SK-N-SH treated with all-trans-retinoic acid at 6 μM for 48 hours (cell line): ENCODE measurements around the gene DENND4B.

Source experiments
- ATAC-seq: fragments of 200-7000 bp; cut with Tn5 transposase; 3 replicates; pipeline ENCODE4 v1.9.1; 2020; ENCODE audit warnings: mild to moderate bottlenecking, moderate library complexity
- ARNTL ChIP-seq: fragments of 450-650 bp; formaldehyde crosslinking; IDR thresholded peaks from 2 replicates; pipeline ENCODE4 v1.5.0; 2020; ENCODE audit warnings: low read depth, mild to moderate bottlenecking, moderate library complexity, borderline replicate concordance
- BACH2 ChIP-seq: fragments of 250-450 bp; sonication (Bioruptor Pico); IDR thresholded peaks from 2 replicates; pipeline ENCODE4 v1.9.0; 2021; ENCODE audit warnings: mild to moderate bottlenecking, borderline replicate concordance
- CSDC2 ChIP-seq: fragments of 250-450 bp; sonication (Bioruptor Pico); IDR thresholded peaks from 2 replicates; pipeline ENCODE4 v1.5.0; 2020; ENCODE audit warnings: mild to moderate bottlenecking, moderate library complexity
- CSRNP3 ChIP-seq: fragments of 250-450 bp; sonication (Bioruptor Pico); IDR thresholded peaks from 2 replicates; pipeline ENCODE4 v1.5.1; 2021; ENCODE audit warnings: mild to moderate bottlenecking, moderate library complexity
- ESRRG ChIP-seq: fragments of 250-450 bp; sonication (Bioruptor Pico); IDR thresholded peaks from 2 replicates; pipeline ENCODE4 v1.6.1; 2021; ENCODE audit warnings: mild to moderate bottlenecking
- ISL1 ChIP-seq: fragments of 250-450 bp; sonication (Bioruptor Pico); IDR thresholded peaks from 2 replicates; pipeline ENCODE4 v2.1.2; 2022; ENCODE audit warnings: mild to moderate bottlenecking, moderate library complexity
- OSR1 ChIP-seq: fragments of 250-450 bp; sonication (Bioruptor Pico); IDR thresholded peaks from 2 replicates; pipeline ENCODE4 v1.8.0; 2022; ENCODE audit warnings: moderate library complexity, mild to moderate bottlenecking, inconsistent platforms
- PATZ1 ChIP-seq: fragments of 250-450 bp; sonication (Bioruptor Pico); IDR thresholded peaks from 2 replicates; pipeline ENCODE4 v1.8.0; 2020; ENCODE audit warnings: mild to moderate bottlenecking, moderate library complexity, borderline replicate concordance
- POU6F1 ChIP-seq: fragments of 250-450 bp; sonication (Bioruptor Pico); IDR thresholded peaks from 2 replicates; pipeline ENCODE4 v1.8.0; 2021; ENCODE audit warnings: low read depth, mild to moderate bottlenecking, moderate library complexity, borderline replicate concordance
- RARB ChIP-seq: fragments of 250-450 bp; sonication (Bioruptor Pico); IDR thresholded peaks from 2 replicates; pipeline ENCODE4 v1.8.0; 2021; ENCODE audit warnings: mild to moderate bottlenecking, moderate library complexity
- SNAI2 ChIP-seq: fragments of 250-450 bp; sonication (Bioruptor Pico); IDR thresholded peaks from 2 replicates; pipeline ENCODE4 v1.5.0; 2020; ENCODE audit warnings: mild to moderate bottlenecking, moderate library complexity
- TCF4 ChIP-seq: fragments of 250-450 bp; sonication (Bioruptor Pico); IDR thresholded peaks from 2 replicates; pipeline ENCODE4 v1.8.0; 2021; ENCODE audit warnings: mild to moderate bottlenecking, moderate library complexity, borderline replicate concordance
- TSHZ2 ChIP-seq: fragments of 250-450 bp; sonication (Bioruptor Pico); IDR thresholded peaks from 2 replicates; pipeline ENCODE4 v1.5.0; 2020; ENCODE audit warnings: mild to moderate bottlenecking, moderate library complexity
- ZC3H10 ChIP-seq: fragments of 250-450 bp; sonication (Bioruptor Pico); IDR thresholded peaks from 2 replicates; pipeline ENCODE4 v1.5.1; 2021; ENCODE audit warnings: mild to moderate bottlenecking, moderate library complexity
- ZFP3 ChIP-seq: fragments of 250-450 bp; sonication (Bioruptor Pico); IDR thresholded peaks from 2 replicates; pipeline ENCODE4 v1.5.0; 2020; ENCODE audit warnings: mild to moderate bottlenecking, moderate library complexity
- ZFP30 ChIP-seq: fragments of 450-650 bp; formaldehyde crosslinking; IDR thresholded peaks from 2 replicates; pipeline ENCODE4 v1.5.0; 2022; ENCODE audit warnings: mild to moderate bottlenecking, moderate library complexity
- ZNF565 ChIP-seq: fragments of 450-650 bp; formaldehyde crosslinking; conservative IDR thresholded peaks from 2 replicates; pipeline ENCODE4 v1.5.0; 2020; ENCODE audit warnings: low read depth, mild to moderate bottlenecking, moderate library complexity
- ZNF70 ChIP-seq: fragments of 450-650 bp; formaldehyde crosslinking; IDR thresholded peaks from 2 replicates; pipeline ENCODE4 v1.5.0; 2020; ENCODE audit warnings: mild to moderate bottlenecking, moderate library complexity
- ZNF8 ChIP-seq: fragments of 450-650 bp; formaldehyde crosslinking; IDR thresholded peaks from 2 replicates; pipeline ENCODE4 v1.5.0; 2020; ENCODE audit warnings: mild to moderate bottlenecking, moderate library complexity

Gene DENND4B

GRCh38 chr1:153929981-153930948 is 16.3 kb downstream of the DENND4B start (continued):
- TF ChIP-seq POU6F1 (CRISPR knock-in tag) (no peak), TSHZ2 (CRISPR knock-in tag) (no peak)
- TF ChIP-seq, all 23 proteins: peak for 0

GRCh38 chr1:153929426-153929825 is 17.1 kb downstream of the DENND4B start:
- ATAC-seq: no peak
- TF ChIP-seq ZNF8 (no peak), ESRRG (CRISPR knock-in tag) (no peak), ZFP30 (no peak), TCF4 (no peak), TSHZ2 (CRISPR knock-in tag) (no peak), ISL1 (CRISPR knock-in tag) (no peak), ZFP3 (CRISPR knock-in tag) (no peak), ZNF70 (CRISPR knock-in tag) (no peak), BACH2 (no peak), SNAI2 (CRISPR knock-in tag) (no peak), RARB (CRISPR knock-in tag) (no peak), ZNF565 (CRISPR knock-in tag) (no peak)

- ATAC-seq: no peak; the same call in 2 of the 3 replicates
- TF ChIP-seq BACH2: no peak
- TF ChIP-seq TSHZ2 (CRISPR knock-in tag): peak; percentile 30; the same call in 1 of the 2 replicates
- TF ChIP-seq, all 23 proteins: peak for 1
Measured at GRCh38 chr1:153928791-153929341, 17.7 kb downstream of the DENND4B start.

- TF ChIP-seq ZFP30 (no peak), PATZ1 (CRISPR knock-in tag) (no peak), SNAI2 (CRISPR knock-in tag) (no peak), OSR1 (CRISPR knock-in tag) (no peak), CSRNP3 (no peak), ZC3H10 (no peak), ARNTL (CRISPR knock-in tag) (no peak), ZNF8 (no peak), ISL1 (CRISPR knock-in tag) (no peak), ZNF565 (CRISPR knock-in tag) (no peak), CSDC2 (CRISPR knock-in tag) (no peak), ESRRG (CRISPR knock-in tag) (no peak), ZNF70 (CRISPR knock-in tag) (no peak), RARB (CRISPR knock-in tag) (no peak)
- ATAC-seq: no peak
Measured at GRCh38 chr1:153928245-153928644, 18.3 kb downstream of the DENND4B start.
